SIG-M5 (cell line): Measurements from ENCODE around the gene MEGF11.

Experiments used
- DNase-seq: peaks from one replicate; lab custom pipeline; 2025; lab: John Stamatoyannopoulos, UW

Gene MEGF11

DNA sequence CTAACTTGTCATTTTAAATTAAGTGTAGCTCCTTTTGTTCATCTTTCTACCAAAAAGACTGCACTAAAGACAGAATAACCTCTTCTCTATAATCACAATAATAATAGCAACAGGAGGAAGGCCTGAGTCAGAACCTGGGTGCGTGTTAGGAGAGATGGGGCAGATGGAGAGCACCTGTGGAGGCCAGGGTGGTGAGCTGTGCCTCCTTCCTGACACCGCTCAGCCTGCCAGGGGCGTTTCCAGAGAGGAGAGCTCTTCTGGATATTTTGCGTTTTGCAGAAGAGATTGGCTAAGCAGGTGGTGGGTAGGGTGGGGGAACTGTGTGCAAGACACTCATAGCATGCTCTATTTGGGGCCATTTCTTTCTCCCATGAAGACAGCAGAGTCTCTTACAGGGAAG lies 83.5 kb downstream of the MEGF11 start:
- DNase-seq, result no peak

DNA sequence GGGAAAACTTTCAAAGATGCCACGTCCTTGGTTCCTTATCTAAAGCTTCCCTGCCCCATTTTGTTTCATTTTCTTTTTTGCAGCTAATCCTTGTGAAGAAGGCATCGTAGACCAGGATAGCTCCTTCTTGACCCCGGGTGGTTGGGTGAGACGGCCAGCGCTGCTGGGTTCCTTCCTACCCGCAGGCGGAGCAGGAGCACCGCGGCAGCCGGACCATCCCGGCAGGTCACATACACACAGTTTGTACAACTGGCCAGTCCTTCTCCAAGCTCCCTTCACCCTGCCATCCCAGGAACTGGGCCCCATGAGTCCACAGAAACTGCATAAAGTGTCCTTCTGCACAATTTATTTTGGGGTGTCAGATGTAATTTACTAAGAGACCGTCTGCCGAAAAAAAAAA lies 83.9 kb downstream of the MEGF11 start:
- no peak for DNase-seq

DNA sequence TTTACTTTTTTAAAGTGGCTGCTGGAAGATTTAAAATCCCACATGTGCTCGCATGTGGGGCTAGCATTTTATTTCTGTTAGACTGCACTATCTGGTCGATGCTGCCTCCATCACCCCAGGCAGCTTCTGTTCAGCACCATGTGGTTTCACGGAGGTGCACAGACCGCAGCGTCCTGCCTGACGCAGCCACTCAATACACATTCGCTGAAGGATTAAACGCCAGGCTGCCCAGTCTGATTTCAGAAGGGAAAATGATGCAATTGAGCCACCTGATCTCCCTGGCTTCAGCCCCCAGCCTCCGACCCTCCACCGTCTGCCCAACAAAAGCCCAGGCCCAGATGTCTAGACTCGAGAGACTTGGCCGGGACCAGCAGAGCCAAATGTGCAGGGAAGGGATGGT lies 84.5 kb downstream of the MEGF11 start:
- DNase-seq, result no peak

DNA sequence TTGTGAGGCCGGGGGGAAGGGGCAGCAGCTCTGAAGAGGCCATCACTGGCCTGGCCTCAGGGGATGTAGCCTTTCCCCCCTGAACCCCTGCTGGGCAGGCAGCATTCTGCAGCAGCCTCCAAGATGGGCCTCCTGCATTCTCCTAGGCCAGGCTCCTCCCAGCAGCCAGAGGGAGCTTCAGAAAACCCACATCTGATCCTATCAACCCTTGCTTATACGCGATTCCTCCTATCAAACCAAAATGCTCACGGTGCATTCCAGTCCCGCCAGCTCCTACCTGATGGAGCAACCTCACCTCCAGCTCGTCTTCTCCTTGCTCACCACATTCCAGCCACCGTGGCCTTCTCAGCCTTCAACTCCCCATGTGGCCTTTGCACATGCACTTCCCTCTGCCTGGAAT lies 85.7 kb downstream of the MEGF11 start:
- no peak for DNase-seq

DNA sequence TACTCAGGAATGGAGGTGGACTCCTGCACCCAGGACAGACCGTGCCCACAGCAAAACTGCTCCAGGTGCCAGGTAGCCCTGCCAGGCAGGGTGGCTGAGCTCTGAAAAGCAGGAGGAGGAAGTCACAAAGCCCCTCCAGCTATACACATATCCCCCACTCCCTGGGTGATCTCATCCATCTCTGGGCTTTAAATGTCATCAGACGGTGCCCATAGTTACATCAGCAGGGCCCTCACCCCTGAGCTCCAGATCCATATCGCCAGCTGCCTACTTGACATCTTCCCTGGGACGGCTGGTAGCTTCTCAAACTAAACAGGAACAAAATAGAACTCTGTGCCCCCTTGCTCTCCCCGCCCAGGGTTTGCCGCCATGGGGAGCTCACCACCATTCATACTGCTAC lies 87.7 kb downstream of the MEGF11 start:
- DNase-seq, result no peak

DNA sequence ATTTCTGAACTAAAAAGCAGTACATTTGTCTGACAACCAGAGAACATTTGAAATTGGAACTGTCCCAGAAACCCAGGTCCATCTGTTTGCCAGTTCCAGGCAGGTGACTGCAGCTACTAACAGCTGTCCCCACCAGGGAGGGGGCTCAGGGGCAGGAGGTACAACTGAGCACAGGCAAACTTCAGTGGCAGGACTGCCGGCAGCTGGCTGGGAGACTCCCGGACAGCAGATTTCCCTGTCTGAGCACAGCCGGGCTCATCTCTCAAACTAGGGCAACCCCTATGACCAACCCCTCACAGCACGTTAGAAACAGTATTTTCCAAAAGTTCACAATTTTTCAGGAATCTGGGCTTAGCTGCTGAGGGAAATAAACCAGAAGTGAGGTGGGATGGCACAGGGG lies 88.8 kb downstream of the MEGF11 start:
- DNase-seq, result no peak

DNA sequence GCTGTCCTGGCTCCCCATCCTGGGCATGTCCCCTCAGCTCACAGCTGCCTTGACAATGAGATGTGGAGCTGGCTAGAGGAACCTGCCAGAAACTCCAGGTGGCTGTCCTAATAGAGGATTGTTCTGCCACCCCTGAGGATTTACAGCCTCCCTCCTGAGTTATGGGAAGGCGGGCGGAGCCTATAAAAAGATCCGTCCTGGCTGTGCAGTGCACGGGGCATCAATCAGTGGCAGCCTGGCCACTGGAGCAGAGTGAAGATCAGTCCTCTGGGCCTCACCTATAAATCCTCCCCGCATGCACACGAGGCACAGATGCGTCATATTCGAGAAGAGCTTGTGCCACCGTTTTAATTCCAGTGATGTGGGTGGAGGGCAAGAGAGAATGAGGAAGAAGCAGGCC lies 90.0 kb downstream of the MEGF11 start:
- DNase-seq, result no peak

DNA sequence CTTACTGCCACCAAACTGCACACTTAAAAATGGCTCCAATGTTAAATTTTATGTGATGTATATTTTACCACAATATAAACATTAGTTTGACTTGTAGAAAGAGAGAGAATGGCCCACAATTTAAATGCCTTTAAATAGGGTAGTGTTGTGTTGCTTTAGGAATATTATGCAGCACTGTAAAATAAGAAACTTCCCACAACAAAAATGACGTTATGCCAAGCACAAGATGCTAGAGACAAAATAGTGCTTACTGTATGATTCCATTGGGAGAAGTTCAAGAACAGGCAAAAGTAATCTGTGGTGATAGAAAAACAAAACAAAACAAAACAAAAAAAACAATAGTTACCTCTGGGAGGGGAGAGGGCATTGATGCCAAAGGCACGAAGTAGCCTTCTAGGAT lies 91.3 kb downstream of the MEGF11 start:
- no peak for DNase-seq

DNA sequence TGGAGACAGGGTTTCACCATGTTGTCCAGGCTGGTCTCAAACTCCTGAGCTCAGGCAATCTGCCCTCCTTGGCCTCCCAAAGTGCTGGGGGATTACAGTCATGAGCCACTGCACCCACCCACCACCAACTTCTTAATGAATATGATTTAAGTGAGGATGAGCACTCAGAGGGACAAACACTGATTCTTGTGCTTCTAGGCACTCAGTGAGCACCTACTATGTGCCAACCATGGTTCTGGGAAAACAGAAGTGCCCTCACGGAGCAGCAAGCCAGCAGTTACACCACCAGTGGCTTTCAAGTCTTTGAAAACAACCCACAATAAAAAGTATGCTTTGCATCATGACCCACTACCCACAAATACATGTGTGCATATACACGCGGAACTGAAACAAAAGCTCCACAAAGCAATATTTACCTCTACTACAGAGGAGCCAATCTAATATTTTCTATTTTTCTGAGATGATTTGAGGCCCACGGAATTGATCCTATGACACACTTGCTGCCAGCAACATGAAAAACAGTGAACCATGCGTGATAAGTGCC lies 91.9 kb downstream of the MEGF11 start:
- no peak for DNase-seq

DNA sequence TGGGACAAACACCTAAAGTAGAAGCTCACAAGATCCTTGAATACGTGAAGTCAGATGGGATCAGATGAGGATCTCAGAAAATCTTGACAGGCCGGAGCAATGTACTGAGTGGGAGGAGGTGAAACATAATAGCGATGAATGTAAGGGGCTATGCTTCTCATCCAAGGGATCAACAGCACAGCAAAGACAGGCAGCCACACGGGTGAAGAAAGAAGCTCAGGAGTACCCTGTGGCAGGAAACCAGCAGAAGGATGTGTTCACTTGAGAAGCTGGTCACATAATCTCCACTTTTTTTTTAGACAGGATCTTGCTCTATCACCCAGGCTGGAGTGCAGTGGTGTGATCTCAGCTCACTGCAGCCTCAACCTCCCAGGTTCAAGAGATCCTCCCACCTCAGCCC lies 92.4 kb downstream of the MEGF11 start:
- no peak for DNase-seq

DNA sequence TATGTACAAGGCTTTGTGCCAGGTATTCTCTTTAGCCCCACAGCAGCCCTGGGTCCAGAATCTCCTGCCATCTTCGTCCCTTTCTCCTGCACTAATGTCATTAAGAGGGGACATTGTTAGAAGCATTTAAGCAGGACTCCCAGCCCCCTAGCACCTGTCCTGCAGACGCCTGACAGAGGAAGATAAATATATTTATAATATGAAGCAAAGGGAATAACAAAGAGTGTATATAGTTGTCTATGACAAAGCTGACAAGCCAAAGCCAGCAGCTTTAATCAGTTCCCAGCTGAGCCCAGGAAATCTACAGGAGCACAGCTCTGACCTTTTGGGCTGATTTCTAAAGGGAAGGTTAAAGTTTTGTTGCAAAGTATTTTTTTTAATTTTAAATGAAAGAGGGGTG lies 96.0 kb downstream of the MEGF11 start:
- DNase-seq, result no peak

DNA sequence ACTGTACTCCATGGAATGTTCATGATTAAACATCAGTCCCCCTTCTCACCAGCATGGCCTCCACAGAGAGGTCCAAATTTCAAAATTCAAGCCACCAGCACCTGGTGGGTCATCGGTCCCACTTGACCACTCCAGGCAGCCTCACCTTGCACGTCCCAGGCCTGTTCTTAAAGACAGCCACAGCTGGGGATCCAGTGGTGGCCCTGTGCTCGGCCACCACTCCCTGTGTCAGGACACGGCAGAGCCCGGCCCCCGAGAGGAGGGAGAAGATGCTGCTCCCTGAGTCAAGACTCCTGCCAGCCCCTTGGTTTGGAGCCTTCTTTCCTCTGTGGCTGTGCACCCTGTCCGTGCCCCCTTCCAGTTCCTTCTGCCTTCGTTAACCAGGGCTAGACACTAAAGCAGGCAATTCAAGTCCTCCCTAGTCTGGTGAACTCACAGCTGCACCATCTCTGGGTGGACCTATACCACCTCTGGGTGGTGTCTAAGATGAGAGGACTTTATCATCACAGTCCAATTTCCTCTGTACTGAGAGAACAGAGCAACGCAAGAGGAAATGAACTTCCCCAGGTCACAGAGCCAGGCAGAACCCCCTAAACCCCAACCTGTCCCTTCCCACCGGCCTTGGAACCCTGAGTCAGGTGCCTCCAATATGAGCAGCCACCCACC lies 97.1 kb downstream of the MEGF11 start:
- no peak for DNase-seq

DNA sequence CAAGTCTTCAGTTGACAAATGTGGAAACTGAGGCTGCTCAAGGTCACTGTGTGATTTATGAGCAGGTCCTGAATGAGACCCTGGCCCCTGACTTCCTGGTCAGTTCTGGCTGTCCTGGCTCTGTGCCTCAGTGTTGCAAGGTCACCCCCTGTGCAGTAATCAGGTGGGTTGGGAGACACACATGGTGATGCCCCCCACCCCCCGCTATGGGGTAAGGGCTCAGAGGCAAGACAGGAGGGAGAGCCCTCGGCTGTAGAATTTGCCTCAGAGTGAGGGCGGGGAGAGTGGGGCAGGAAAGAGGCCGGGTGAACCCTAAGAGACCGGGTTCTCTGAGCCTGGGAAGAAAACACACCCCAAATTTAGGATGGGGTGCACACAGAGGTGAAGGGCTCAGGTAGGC lies 98.5 kb downstream of the MEGF11 start:
- DNase-seq, result no peak

DNA sequence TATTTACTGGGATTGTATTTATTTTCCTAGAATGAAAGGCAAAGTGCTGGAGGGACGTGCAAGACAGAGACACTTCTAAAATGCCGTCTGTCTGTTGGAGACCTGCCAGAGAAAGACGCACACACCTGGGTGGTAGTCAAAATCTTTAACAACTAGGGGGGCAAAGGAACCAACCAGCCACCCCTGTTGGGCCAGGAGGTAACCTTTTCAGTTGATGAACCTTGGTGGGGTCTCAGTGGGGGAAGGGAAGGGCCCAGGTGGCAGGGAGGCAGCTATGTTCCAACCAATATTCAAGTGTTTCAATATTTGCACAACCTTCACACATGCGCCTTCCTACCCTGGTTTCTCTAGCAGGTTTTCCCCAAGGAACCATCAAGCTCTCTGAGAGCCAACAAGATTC lies 99.0 kb downstream of the MEGF11 start:
- DNase-seq, result no peak

DNA sequence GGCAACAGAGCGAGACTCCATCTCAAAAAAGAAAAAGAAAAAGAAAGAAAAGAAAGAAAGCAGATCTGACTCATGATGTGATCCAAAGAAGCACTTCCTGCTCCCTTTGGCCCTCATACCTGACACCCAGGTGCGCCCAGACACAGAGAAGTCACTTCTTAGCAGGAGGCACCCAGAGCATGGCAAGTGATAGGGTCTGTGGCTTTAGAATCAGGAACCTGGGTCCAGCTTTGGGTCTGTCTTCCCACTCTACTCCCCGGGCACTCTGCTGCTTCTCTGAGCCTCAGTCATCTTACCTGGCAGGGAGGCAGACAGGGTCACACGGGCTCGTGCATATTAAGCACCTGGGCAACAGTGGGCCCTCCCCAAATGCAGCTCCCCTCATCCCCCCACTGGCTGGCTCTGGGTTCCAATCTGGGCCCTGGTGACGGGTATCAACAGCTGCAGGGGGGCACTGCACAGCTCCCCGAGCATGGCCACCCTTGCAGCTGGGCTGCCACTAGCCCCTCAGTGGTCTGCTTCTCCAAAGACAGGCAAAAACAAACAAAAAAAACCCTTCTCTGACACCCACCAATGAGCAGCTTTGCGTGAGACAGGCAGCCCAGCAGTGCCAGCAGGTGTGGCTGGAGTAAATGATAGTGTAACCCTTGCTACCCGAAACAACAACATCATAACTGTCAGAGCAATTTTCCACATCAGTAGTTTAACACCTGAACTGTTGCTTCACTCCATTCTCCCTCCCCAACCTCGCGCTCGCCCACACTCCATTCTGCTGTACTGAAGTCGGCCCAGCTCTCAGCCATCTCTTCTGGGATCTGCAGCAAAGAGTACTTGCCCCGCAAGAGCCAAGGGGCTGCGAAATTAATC lies 99.8 kb downstream of the MEGF11 start:
- no peak for DNase-seq

DNA sequence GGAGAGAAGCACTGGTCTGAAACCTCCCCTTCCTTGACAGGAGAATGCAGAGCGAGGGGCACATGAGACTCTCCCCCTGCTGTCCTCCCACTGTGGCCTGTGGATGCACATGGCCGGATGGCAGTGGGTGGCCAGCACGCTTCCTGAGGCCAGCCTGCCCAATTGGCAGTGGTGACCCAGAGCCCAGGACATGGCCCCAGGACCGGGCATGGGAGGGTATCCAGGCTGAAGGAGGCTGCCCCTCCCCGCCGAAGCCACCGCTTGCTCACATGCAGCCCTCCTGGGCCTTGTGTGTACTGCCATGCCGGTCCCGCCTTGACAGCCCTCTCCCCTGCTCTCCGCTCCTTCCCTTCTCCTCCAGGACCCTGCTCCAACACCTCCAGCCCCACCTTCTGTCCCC lies 100.9 kb downstream of the MEGF11 start:
- DNase-seq, result no peak

DNA sequence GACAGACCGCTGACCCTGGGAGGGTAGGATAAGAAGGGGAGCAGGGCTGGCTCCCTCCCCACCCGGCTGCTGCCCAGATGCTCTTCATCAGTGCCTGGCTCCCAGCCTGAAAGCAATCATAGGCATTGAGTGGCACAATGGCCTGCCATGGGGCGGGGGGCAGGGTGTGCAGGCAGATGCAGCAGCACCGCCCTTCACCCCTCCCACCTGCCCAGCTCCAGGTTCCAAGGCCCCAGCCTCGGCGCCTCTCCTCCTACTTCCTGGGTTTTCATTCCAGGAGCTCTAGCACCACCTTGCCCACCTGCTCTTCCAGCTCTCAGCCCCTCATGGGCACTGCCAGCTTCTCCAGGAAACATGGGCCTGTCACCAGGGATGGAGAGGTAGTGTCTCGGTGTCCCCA lies 101.7 kb downstream of the MEGF11 start:
- DNase-seq, result no peak

DNA sequence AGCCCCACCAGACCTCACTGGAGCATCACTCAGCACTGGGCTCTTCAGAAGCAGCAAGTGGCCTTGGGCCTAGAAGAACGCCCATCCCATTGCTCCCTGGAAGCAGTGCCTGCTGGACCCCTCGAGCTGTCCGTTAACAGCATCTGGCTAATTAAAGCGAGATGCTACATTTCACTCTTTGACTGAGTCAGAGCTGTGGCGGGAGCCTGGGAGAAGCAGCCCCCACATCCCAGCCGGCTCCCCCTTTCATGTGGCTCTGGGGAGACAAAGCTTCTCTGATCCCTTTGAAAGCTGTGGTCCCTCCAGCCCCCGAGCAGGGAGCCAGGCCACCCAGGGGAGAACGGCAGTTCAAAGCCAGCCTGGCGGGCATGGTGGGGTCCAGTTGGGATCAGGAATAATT lies 103.7 kb downstream of the MEGF11 start:
- DNase-seq, result no peak

DNA sequence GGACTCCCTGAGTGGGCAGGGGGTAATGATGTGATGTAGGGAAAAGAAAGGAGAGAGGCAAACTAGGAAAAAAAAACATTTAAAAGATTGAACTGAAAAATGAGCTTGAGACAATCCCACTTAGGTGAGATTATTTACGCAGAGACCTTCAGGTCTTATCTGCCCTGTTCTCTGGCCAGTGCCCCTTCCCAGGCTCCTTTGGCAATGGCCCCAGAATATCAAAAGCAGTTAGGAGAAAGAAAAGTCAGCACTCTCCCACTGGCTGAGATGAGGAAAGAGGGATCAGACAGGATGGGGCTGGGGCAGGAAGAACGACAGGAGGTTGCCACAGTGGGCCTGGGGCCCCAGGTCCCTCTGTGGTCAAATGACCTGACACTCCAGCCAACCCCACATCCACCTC lies 105.4 kb downstream of the MEGF11 start:
- no peak for DNase-seq

DNA sequence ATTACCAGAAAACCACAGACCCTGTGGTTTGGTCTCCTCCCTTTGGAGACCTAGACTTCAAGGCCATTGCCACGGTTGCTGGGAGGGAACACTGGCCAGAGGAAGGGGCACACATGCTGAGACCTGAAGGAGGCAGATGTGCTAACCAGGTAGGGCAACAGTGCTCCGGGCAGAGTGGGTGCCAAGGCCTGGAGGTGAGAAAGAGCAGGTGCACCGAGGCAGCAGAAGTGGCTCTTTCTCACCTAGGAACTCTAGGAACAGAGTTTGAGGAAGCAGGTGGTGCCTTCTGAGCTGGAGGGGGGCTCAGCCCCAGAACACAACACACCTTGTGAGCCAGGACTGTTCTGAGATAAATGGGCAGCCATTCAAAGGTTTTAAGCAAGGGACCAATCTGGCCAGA lies 106.1 kb downstream of the MEGF11 start:
- no peak for DNase-seq

DNA sequence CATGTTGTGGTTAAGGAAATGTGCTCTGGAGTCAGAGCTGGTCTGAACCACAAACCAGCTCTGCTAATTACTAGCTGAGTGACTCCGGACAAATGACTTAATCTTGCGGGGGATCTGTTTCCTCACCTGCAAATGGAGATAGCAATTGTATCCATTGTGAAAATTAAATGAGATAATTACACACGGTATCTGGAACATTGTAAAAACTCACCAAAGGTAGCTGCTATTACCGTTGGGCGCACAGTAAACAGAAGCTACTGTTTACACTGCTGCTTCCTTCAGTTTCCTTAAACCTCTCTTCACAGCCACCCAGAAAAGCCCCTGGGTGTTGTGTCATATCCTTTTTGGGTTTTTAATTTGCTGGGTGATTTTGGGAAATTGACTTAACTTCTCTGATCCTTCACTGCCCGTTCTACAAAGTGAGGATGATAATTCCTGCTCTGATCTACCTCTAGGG lies 107.8 kb downstream of the MEGF11 start:
- DNase-seq, result no peak

DNA sequence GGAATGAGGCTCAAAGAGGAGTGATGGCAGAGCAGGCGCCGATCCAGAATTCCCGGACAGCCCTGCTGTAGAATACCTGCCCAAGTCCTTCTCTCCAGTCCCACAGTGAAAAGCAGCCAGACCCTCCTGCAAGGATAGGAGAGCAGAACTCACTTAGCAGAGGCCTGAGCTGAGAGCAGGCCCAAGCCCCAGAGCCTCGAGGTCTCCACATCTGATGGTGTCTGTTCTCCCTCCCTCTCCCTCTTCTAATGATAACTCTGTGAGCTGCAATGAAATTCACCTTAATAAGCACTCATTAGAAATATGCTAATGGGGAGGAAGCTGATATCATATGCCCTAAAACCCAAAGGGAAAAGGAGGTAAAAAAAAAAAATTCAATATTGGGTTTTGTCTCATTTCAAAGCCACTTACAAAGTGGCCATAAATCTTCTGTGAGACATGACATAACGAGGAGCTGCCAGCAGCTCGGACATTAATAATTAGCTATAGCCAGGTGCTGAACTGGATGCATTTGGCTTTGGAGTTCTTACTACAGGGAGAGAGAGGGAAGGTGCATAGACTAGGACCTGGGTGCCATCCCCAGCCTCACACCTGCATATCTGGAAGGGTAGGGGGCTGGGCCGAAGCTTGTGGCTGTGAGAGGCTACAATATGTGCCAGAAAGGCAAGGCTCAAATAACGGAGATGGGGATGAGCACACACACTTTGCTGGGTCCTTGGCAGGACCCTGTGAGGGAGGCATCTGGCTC lies 108.4 kb downstream of the MEGF11 start:
- no peak for DNase-seq

DNA sequence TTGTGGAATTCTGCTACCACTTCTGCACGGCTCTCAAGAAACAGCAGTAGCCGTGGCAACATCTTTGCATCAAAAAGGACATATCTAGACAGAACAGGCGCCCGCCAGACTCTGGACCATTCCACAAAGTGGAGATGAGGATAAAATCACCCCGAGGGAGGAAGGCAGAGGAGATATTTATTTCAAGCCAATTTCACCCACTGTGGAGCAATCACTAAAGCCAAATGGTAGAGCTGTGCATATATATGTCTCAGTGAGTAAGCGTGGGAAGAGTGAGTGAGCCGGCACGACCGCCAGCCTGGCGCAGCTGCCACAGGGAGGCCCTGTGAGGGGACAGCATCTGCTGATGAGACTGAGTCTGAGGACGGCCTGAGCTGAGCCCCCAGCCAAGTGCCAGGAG lies 111.3 kb downstream of the MEGF11 start:
- no peak for DNase-seq
